PC-3 (cell line): ENCODE data around the gene HMGCLL1.

Experiments used
- EZH2 ChIP-seq: fragments of 300-600 bp; sonication (generic); IDR thresholded peaks from one replicate; pipeline ENCODE4 v1.6.1; 2017; ENCODE audit warnings: antibody characterized with exemption, mild to moderate bottlenecking, low read length; ENCODE audit not compliant: unreplicated experiment
- EZH2phosphoT487 ChIP-seq: fragments of 300-600 bp; sonication (generic); IDR thresholded peaks from 2 replicates; pipeline ENCODE4 v1.6.1; 2018; ENCODE audit warnings: mild to moderate bottlenecking, antibody characterized with exemption, low read length, borderline replicate concordance
- TF ChIP-seq, protein P1 (sequence below): fragments of 300-600 bp; sonication (generic); conservative IDR thresholded peaks from 2 replicates; pipeline ENCODE4 v1.5.1; 2017; ENCODE audit warnings: antibody characterized with exemption, low read depth, mild to moderate bottlenecking, low read length

DNA sequence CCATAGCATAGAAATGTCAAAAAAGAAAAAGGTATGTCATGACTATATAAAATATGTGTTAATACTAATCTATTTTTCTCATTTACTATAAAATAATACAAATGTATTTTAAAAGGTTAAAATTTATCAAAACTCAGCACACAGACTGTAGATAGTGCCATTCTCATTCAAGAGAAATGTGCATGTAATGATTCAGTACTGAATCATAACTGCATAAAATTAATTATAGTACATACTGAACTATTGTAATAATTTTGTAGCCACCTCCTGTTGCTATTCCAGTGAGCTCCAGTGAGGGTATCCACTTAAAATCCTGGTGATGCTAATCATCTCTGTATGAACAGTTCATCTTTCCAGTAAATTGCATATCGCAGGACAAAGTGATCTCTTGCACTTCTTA lies 82.8 kb downstream of the HMGCLL1 start:
- TF ChIP-seq, protein P1, sequence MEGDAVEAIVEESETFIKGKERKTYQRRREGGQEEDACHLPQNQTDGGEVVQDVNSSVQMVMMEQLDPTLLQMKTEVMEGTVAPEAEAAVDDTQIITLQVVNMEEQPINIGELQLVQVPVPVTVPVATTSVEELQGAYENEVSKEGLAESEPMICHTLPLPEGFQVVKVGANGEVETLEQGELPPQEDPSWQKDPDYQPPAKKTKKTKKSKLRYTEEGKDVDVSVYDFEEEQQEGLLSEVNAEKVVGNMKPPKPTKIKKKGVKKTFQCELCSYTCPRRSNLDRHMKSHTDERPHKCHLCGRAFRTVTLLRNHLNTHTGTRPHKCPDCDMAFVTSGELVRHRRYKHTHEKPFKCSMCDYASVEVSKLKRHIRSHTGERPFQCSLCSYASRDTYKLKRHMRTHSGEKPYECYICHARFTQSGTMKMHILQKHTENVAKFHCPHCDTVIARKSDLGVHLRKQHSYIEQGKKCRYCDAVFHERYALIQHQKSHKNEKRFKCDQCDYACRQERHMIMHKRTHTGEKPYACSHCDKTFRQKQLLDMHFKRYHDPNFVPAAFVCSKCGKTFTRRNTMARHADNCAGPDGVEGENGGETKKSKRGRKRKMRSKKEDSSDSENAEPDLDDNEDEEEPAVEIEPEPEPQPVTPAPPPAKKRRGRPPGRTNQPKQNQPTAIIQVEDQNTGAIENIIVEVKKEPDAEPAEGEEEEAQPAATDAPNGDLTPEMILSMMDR = no peak
- TF ChIP-seq EZH2 = no peak
- no peak for TF ChIP-seq EZH2phosphoT487
